Measurements from ENCODE around the gene GPR37. TPM values are rescaled to one million over a fixed set of nuclear protein-coding genes. Genes with fewer than 3 reads are reported as not detected.

Gene GPR37
- total and polyA plus RNA-seq, 2 experiments from 2014 or later, result 3.6 to 8.8 TPM

DNA sequence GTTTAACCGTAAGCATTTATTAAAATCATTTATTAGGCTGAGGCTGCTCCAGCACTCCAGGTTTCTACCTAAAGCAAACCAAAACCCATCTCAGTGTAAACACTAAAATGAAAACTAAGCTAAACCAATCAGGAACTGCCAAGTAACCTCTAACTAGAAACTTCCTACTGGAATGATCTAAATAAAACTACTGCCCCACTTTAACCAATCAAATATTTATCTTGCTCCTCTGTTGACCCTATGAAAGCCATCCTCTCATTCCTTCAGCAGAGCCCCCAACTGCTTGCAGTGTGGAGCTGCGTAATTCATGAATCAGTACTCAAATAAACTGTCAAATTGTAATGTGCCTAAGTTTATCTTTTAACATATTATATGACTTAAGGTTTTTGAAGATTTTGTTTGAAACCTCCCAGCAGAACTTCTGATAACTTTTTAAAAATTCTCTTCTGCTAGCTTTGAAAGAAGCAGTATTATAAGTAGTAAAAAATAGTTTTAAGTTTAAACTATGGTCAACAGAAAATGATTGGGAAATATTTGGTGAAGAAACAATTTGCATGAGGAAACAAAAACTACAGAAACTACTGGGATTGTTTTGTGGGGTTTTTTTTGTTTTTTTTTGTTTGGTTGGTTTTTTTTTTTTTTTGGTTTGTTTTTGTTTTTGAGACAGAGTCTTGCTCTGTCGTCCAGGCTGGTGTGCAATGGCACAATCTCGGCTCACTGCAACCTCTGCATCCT is 47.4 kb downstream of the GPR37 start:
- no peaks in the 10 kb centered on the region for H4K20me1 ChIP-seq (ENCODE audit: insufficient read depth, poor library complexity, severe bottlenecking)
- 71% methylated on average over 4 of the region's 4 CpGs for WGBS (ENCODE audit: low lambda C conversion rate, missing lambda C conversion rate)
- no peaks in the 10 kb centered on the region for H3K27me3 ChIP-seq
- H2AFZ ChIP-seq, result peak overlapping the region; percentile 13
- H3K9me2 ChIP-seq (replicated peaks; ENCODE audit: insufficient read depth), result no peaks in the 10 kb centered on the region
- H3K27ac ChIP-seq, result no peak overlapping the region
- H3K9me3 ChIP-seq (ENCODE audit: low read depth), result no peaks in the 10 kb centered on the region
- no peak overlapping the region for H3K4me2 ChIP-seq
- DNase-seq (ENCODE audit: low spot score), result no peak
- H3K79me2 ChIP-seq, result no peaks in the 10 kb centered on the region
- no peak overlapping the region for H3K4me3 ChIP-seq
- no peaks in the 10 kb centered on the region for H3K36me3 ChIP-seq (replicated peaks; ENCODE audit: insufficient read depth, low read depth)
- TF ChIP-seq EZH2 (IDR thresholded peaks at IDR 0.05; ENCODE audit: borderline replicate concordance) (no peak), EZH2phosphoT487 (IDR thresholded peaks at IDR 0.05; ENCODE audit: low read depth, severe bottlenecking, unreplicated experiment) (no peak)
- TF ChIP-seq, protein P1, sequence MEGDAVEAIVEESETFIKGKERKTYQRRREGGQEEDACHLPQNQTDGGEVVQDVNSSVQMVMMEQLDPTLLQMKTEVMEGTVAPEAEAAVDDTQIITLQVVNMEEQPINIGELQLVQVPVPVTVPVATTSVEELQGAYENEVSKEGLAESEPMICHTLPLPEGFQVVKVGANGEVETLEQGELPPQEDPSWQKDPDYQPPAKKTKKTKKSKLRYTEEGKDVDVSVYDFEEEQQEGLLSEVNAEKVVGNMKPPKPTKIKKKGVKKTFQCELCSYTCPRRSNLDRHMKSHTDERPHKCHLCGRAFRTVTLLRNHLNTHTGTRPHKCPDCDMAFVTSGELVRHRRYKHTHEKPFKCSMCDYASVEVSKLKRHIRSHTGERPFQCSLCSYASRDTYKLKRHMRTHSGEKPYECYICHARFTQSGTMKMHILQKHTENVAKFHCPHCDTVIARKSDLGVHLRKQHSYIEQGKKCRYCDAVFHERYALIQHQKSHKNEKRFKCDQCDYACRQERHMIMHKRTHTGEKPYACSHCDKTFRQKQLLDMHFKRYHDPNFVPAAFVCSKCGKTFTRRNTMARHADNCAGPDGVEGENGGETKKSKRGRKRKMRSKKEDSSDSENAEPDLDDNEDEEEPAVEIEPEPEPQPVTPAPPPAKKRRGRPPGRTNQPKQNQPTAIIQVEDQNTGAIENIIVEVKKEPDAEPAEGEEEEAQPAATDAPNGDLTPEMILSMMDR (IDR thresholded peaks at IDR 0.05; ENCODE audit: poor library complexity), result no peak
- H3K4me1 ChIP-seq (ENCODE audit: insufficient read depth), result no peaks in the 10 kb centered on the region

DNA sequence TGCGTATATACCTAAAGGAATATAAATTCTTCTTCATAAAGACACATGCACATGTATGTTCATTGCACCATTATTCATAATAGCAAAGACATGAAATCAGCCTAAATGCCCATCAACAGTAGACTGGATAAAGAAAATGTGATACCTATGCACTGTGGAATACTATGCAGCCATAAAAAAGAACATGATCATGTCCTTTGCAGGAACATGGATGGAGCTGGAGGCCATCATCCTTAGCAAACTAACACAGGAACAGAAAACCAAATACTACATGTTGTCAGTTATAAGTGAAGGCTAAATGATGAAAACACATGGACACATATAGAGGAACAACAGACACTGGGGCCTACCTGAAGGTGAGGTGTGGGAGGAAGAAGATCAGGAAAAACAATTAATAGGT is 48.7 kb downstream of the GPR37 start:
- Histone ChIP-seq H3K4me3 (no peak overlapping the region), H3K79me2 (no peaks in the 10 kb centered on the region), H3K4me2 (no peak overlapping the region), H3K9me2 (replicated peaks; ENCODE audit: insufficient read depth) (no peaks in the 10 kb centered on the region), H3K4me1 (ENCODE audit: insufficient read depth) (no peaks in the 10 kb centered on the region), H3K36me3 (replicated peaks; ENCODE audit: insufficient read depth, low read depth) (no peaks in the 10 kb centered on the region), H3K27ac (no peak overlapping the region), H2AFZ (no peak overlapping the region), H4K20me1 (ENCODE audit: insufficient read depth, poor library complexity, severe bottlenecking) (no peaks in the 10 kb centered on the region), H3K9me3 (ENCODE audit: low read depth) (no peaks in the 10 kb centered on the region), H3K27me3 (no peaks in the 10 kb centered on the region)
- DNase-seq (ENCODE audit: low spot score), result no peak
- no peak for TF ChIP-seq EZH2phosphoT487 (IDR thresholded peaks at IDR 0.05; ENCODE audit: low read depth, severe bottlenecking, unreplicated experiment)
- TF ChIP-seq, protein P1 (IDR thresholded peaks at IDR 0.05; ENCODE audit: poor library complexity), result no peak
- no peak for TF ChIP-seq EZH2 (IDR thresholded peaks at IDR 0.05; ENCODE audit: borderline replicate concordance)
- WGBS (ENCODE audit: low lambda C conversion rate, missing lambda C conversion rate), result 100% methylated on average over 1 of the region's 1 CpG

DNA sequence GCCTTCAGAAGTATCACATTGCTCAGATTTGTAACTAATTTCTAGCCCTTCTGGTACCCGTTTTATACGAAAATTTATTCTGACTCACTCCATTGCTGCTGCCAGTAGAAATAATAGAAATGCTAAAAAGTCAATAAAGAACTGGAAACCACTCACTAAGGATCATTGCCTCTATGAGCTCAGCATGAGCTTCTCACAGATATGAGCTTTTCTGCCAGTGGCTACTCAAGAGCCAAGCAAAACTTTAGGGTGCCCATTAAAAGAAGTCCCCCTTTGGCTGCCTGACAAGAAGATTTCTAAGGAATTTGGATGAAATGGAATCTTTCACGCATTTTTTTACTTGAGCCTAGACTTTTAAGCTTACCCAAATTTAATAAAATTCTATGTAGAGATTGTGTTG is 52.5 kb downstream of the GPR37 start:
- H3K9me3 ChIP-seq (ENCODE audit: low read depth), result no peaks in the 10 kb centered on the region
- no peak overlapping the region for H3K4me3 ChIP-seq
- no peaks in the 10 kb centered on the region for H4K20me1 ChIP-seq (ENCODE audit: insufficient read depth, poor library complexity, severe bottlenecking)
- H3K4me1 ChIP-seq (ENCODE audit: insufficient read depth), result no peaks in the 10 kb centered on the region
- H3K9me2 ChIP-seq (replicated peaks; ENCODE audit: insufficient read depth), result no peaks in the 10 kb centered on the region
- no peaks in the 10 kb centered on the region for H3K79me2 ChIP-seq
- H3K4me2 ChIP-seq, result no peak overlapping the region
- H2AFZ ChIP-seq, result no peak overlapping the region
- no peak for TF ChIP-seq EZH2 (IDR thresholded peaks at IDR 0.05; ENCODE audit: borderline replicate concordance)
- TF ChIP-seq, protein P1 (IDR thresholded peaks at IDR 0.05; ENCODE audit: poor library complexity), result no peak
- TF ChIP-seq EZH2phosphoT487 (IDR thresholded peaks at IDR 0.05; ENCODE audit: low read depth, severe bottlenecking, unreplicated experiment), result no peak
- WGBS (ENCODE audit: low lambda C conversion rate, missing lambda C conversion rate), result 90% methylated on average over 3 of the region's 3 CpGs
- no peak overlapping the region for H3K27ac ChIP-seq
- no peak for DNase-seq (ENCODE audit: low spot score)
- H3K27me3 ChIP-seq, result no peaks in the 10 kb centered on the region
- no peaks in the 10 kb centered on the region for H3K36me3 ChIP-seq (replicated peaks; ENCODE audit: insufficient read depth, low read depth)
